Esophagus (tissue), 2 donors: Measurements from ENCODE around the gene DCT. TPM values are rescaled to one million over a fixed set of nuclear protein-coding genes. Genes with fewer than 3 reads are reported as not detected.

Experiments
- H3K27ac ChIP-seq, 2 donors: one replicate each; pipeline ENCODE4 v1.5.1; 2013; ENCODE audit warnings: low read depth in 2 of 2, mild to moderate bottlenecking in 2 of 2, inconsistent platforms in 1 of 2, low read length in 1 of 2, moderate library complexity in 1 of 2
- H3K27me3 ChIP-seq, 2 donors: one replicate each; pipeline ENCODE4 v1.6.1; 2013; ENCODE audit warnings: low read length in 2 of 2, control low read depth in 1 of 2, mild to moderate bottlenecking in 1 of 2; ENCODE audit not compliant: insufficient read depth in 2 of 2, control insufficient read depth in 1 of 2
- H3K36me3 ChIP-seq, 2 donors: one replicate each; pipeline ENCODE4 v1.6.1; 2013; ENCODE audit warnings: low read length in 1 of 2; ENCODE audit not compliant: control insufficient read depth in 2 of 2, insufficient read depth in 2 of 2
- H3K4me1 ChIP-seq, 2 donors: one replicate each; pipeline ENCODE4 v1.6.1; 2013; ENCODE audit warnings: low read length in 1 of 2; ENCODE audit not compliant: control insufficient read depth in 2 of 2, insufficient read depth in 2 of 2
- H3K4me3 ChIP-seq, 2 donors: one replicate each; pipeline ENCODE4 v1.5.1; 2013; ENCODE audit warnings: low read length in 2 of 2, mild to moderate bottlenecking in 2 of 2, low read depth in 1 of 2, moderate library complexity in 1 of 2
- H3K9me3 ChIP-seq, 2 donors: one replicate each; pipeline ENCODE4 v1.6.1; 2013; ENCODE audit warnings: mild to moderate bottlenecking in 2 of 2, low read depth in 1 of 2, low read length in 1 of 2, moderate library complexity in 1 of 2; ENCODE audit not compliant: control insufficient read depth in 2 of 2, insufficient read depth in 1 of 2
- WGBS, 2 donors: extraction: QIAGEN DNeasy Blood & Tissue Kit; methylation state at CpG; one replicate each; pipeline ENCODE4 v1.1.7; 2013; 5-methylcytosine and 5-hydroxymethylcytosine counted together
- polyA plus RNA-seq, 2 donors: library from polyadenylated mRNA; stranded (reverse); fragments of 200-250 nt; gene quantifications; one replicate each; pipeline ENCODE4 v1.2.3, GENCODE V29; 2013
- donor health status: healthy with polysubstance abuse.
- donor health status: Bipolar disorder and iron deficiency.

The DCT gene
- polyA plus RNA-seq, 2 donors = 0.02 to 0.04 TPM

GRCh38 chr13:94464771-94465170 is 14.7 kb downstream of the DCT start:
- H3K4me3 ChIP-seq = no peak overlapping the region
- H3K27me3 ChIP-seq = no peaks in the 10 kb centered on the region
- 67 to 80% methylated on average over 1 of the region's 1 CpG for WGBS, 2 donors
- H3K27ac ChIP-seq = no peak overlapping the region
- no peaks in the 10 kb centered on the region for H3K4me1 ChIP-seq
- H3K36me3 ChIP-seq = no peaks in the 10 kb centered on the region
- no peaks in the 10 kb centered on the region for H3K9me3 ChIP-seq

- WGBS, 2 donors = 84 to 88% methylated on average over 6 of the region's 6 CpGs
- no peak overlapping the region for H3K27ac ChIP-seq
Observed at GRCh38 chr13:94462670-94463069, 16.8 kb downstream of the DCT start.

DNA sequence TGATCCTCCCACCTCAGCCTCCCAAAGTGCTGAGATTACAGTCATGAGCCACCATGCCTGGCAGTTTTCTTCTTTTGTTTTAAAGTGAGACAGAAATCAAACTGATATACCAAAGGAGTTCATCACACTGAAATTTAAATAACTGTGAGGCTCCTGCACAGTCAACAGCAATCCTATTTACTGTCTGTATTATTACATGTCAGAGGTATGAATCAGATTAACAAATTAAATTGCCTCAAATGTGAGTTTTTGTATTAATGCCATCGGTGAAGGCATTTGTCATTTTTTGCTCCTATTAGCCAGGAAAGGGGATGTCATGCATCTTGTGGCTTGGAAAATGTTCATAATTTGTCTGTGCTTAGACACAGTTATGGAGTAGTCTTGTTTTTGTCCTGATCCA is 20.4 kb downstream of the DCT start:
- Histone ChIP-seq H3K36me3 (no peaks in the 10 kb centered on the region), H3K4me3 (no peak overlapping the region), H3K9me3 (no peaks in the 10 kb centered on the region), H3K27me3 (no peaks in the 10 kb centered on the region), H3K4me1 (no peaks in the 10 kb centered on the region), H3K27ac (no peak overlapping the region)
- WGBS, 2 donors = 84 to 87% methylated on average over 1 of the region's 1 CpG

More at GRCh38 chr13:94462670-94463069, 16.8 kb downstream of the DCT start:
- no peaks in the 10 kb centered on the region for H3K27me3 ChIP-seq
- H3K36me3 ChIP-seq = no peaks in the 10 kb centered on the region
- H3K4me1 ChIP-seq = no peaks in the 10 kb centered on the region
- no peaks in the 10 kb centered on the region for H3K9me3 ChIP-seq
- no peak overlapping the region for H3K4me3 ChIP-seq

DNA sequence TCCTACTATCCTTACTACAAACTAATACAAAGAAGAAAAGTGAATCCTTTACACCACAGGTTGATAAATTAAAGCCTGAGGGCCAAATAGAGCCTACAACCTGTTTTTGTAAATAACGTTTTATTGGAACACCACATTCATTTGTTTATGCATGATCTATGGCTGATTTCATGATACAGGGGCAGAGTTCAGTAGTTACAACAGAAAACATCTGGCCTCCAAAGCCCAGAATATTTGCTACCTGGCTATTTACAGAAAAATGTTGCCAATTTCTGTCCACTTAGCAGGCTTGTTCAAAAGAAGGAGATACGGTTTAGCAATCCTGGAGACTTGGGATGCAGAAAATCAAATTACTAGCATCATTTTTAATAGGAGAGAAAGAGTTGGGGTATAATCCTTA is 24.1 kb downstream of the DCT start:
- H3K27me3 ChIP-seq = no peaks in the 10 kb centered on the region
- H3K27ac ChIP-seq = no peak overlapping the region
- no peaks in the 10 kb centered on the region for H3K36me3 ChIP-seq
- WGBS, 2 donors = 42 to 55% methylated on average over 2 of the region's 2 CpGs
- H3K4me3 ChIP-seq = no peak overlapping the region
- H3K4me1 ChIP-seq = no peaks in the 10 kb centered on the region
- H3K9me3 ChIP-seq = no peaks in the 10 kb centered on the region

DNA sequence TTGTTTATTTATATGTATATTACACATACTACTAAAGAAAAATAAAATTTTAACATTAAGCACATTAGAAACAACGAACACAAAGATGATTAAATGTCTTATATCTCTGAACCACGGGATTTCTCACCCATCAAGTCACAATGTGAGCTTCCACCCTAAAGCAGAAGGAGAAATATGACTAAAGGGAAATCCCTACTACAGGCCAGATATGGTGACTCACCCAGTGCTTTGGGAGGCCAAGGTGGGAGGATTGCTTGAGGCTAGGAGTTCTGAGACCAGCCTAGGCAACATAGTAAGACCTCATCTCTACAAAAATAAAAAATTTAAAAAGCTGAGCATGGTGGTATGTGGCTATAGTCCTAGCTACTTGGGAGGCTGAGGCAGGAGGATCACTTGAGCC is 24.6 kb downstream of the DCT start:
- Histone ChIP-seq H3K27ac (no peak overlapping the region), H3K4me3 (no peak overlapping the region), H3K36me3 (no peaks in the 10 kb centered on the region), H3K4me1 (no peaks in the 10 kb centered on the region), H3K27me3 (no peaks in the 10 kb centered on the region), H3K9me3 (no peaks in the 10 kb centered on the region)
- WGBS, 2 donors = 51 to 57% methylated on average over 2 of the region's 2 CpGs

GRCh38 chr13:94454334-94454733 is 25.1 kb downstream of the DCT start:
- H3K4me1 ChIP-seq = no peaks in the 10 kb centered on the region
- no peaks in the 10 kb centered on the region for H3K27me3 ChIP-seq
- no peaks in the 10 kb centered on the region for H3K36me3 ChIP-seq
- H3K9me3 ChIP-seq = no peaks in the 10 kb centered on the region
- H3K4me3 ChIP-seq = no peak overlapping the region
- no peak overlapping the region for H3K27ac ChIP-seq

DNA sequence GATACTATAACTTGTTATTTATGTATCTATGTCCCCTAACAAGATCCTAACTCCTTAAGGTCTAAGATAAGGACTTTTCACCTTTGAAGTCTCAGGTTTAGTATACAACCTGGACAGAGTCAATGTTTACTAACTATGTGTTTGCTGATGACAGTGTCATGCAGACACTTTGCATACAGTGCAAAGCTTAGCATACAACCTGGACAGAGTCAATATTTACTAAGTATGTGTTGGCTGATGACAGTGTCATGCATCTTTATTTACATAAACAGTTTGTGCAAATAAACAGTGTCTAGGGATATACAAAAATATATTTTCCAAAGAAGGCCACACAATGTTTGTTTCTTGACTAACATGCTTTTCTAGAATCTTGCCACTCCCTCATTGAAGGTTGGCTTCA is 34.7 kb downstream of the DCT start:
- H3K4me1 ChIP-seq = no peaks in the 10 kb centered on the region
- no peaks in the 10 kb centered on the region for H3K36me3 ChIP-seq
- H3K9me3 ChIP-seq = no peaks in the 10 kb centered on the region

DNA sequence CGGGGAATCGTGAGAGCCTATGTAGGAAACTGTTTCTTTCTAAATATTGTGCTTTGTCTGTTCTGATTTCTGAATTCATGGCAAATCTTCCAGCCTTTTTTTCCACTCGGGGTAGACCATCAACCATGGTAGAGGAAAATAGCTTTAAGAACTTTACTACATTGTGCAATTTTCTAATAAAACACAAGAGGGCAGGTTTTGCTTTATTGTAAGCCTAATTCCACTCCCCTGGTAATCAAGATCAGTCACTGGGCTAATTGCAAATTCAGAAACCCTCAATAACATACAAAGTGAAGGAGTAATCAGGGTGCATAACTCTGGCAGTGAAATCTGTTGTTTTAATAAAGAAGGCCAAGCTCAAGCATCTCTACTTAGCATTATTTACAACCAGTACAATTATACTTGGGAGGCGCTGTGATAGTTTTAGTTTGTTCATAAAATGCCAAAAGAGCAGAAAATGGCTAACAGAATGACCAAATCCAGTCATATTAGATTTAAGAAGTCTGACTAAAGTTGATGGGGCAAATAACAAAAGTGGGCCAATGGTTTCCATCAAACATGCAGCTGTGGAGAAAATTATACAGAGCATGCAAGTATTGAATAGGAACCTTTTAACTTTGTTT is 43.8 kb downstream of the DCT start:
- Histone ChIP-seq H3K4me3 (no peak overlapping the region), H3K9me3 (no peaks in the 10 kb centered on the region), H3K4me1 (no peaks in the 10 kb centered on the region), H3K27ac (no peak overlapping the region), H3K27me3 (no peaks in the 10 kb centered on the region), H3K36me3 (no peaks in the 10 kb centered on the region)
- 38 to 44% methylated on average over 4 of the region's 4 CpGs for WGBS, 2 donors

More for the DNA sequence above, 34.7 kb downstream of the DCT start:
- H3K4me3 ChIP-seq = no peak overlapping the region
- H3K27me3 ChIP-seq = no peaks in the 10 kb centered on the region
- no peak overlapping the region for H3K27ac ChIP-seq

GRCh38 chr13:94433055-94433961 is 46.2 kb downstream of the DCT start:
- WGBS, 2 donors = 59 to 72% methylated on average over 19 of the region's 19 CpGs

GRCh38 chr13:94431987-94432386 is 47.5 kb downstream of the DCT start:
- H3K9me3 ChIP-seq = no peaks in the 10 kb centered on the region
- no peak overlapping the region for H3K27ac ChIP-seq
- H3K4me1 ChIP-seq = no peaks in the 10 kb centered on the region
- no peak overlapping the region for H3K4me3 ChIP-seq
- H3K27me3 ChIP-seq = no peaks in the 10 kb centered on the region
- no peaks in the 10 kb centered on the region for H3K36me3 ChIP-seq

More at GRCh38 chr13:94433055-94433961, 46.2 kb downstream of the DCT start:
- no peak overlapping the region for H3K4me3 ChIP-seq
- no peaks in the 10 kb centered on the region for H3K36me3 ChIP-seq
- H3K4me1 ChIP-seq = no peaks in the 10 kb centered on the region
- H3K27ac ChIP-seq = no peak overlapping the region
- no peaks in the 10 kb centered on the region for H3K9me3 ChIP-seq
- H3K27me3 ChIP-seq = no peaks in the 10 kb centered on the region
